Neuronal stem cell (in vitro differentiated cells): ENCODE results near the gene CYP27B1.

ENCODE experiments used
- DNase-seq: peaks from one replicate; pipeline ENCODE4 v3.0.0-alpha.2; 2013; ENCODE audit warnings: low spot score
- H2AFZ ChIP-seq: one replicate; pipeline ENCODE4 v1.6.1; 2013; ENCODE audit warnings: mild to moderate bottlenecking, low read length, inconsistent platforms
- H2AK5ac ChIP-seq: 2 replicates; pipeline ENCODE4 v1.6.1; 2013; ENCODE audit warnings: low read depth, mild to moderate bottlenecking, inconsistent platforms, low read length, moderate library complexity, mixed read lengths
- H2BK120ac ChIP-seq: 2 replicates; pipeline ENCODE4 v1.6.1; 2013; ENCODE audit warnings: low read depth, mild to moderate bottlenecking, inconsistent platforms, low read length, moderate library complexity, mixed read lengths
- H2BK12ac ChIP-seq: one replicate; pipeline ENCODE4 v1.6.1; 2013; ENCODE audit warnings: low read length, inconsistent platforms
- H2BK15ac ChIP-seq: 2 replicates; pipeline ENCODE4 v1.6.1; 2013; ENCODE audit warnings: mild to moderate bottlenecking, low read length, inconsistent platforms, mixed read lengths
- H2BK5ac ChIP-seq: one replicate; pipeline ENCODE4 v1.6.1; 2013; ENCODE audit warnings: inconsistent platforms, mild to moderate bottlenecking, low read length, moderate library complexity
- H3K14ac ChIP-seq: one replicate; pipeline ENCODE4 v1.6.1; 2013; ENCODE audit warnings: low read length, inconsistent platforms
- H3K18ac ChIP-seq: 2 replicates; pipeline ENCODE4 v1.6.1; 2013; ENCODE audit warnings: low read length, inconsistent platforms
- H3K23ac ChIP-seq: 2 replicates; pipeline ENCODE4 v1.6.1; 2013; ENCODE audit warnings: low read depth, mild to moderate bottlenecking, mixed read lengths, low read length, inconsistent platforms; ENCODE audit not compliant: poor library complexity
- H3K27ac ChIP-seq: replicated peaks from 3 replicates; pipeline ENCODE4 v1.5.1; 2013; ENCODE audit warnings: low read length, inconsistent platforms
- H3K27me3 ChIP-seq, 3 experiments: 2 replicates each; pipeline ENCODE4 v1.6.1; 2013; ENCODE audit warnings: low read length in 3 of 3, mild to moderate bottlenecking in 2 of 3, inconsistent platforms in 1 of 3, low read depth in 1 of 3, mixed read lengths in 1 of 3, moderate library complexity in 1 of 3; ENCODE audit not compliant: control insufficient read depth in 3 of 3, insufficient read depth in 3 of 3
- H3K36me3 ChIP-seq, 2 donors: replicated peaks in 1 of 2; 2 replicates each; pipeline ENCODE4 v1.6.1; 2013; ENCODE audit warnings: low read length in 2 of 2; ENCODE audit not compliant: control insufficient read depth in 2 of 2, insufficient read depth in 2 of 2
- H3K4ac ChIP-seq: 2 replicates; pipeline ENCODE4 v1.6.1; 2013; ENCODE audit warnings: inconsistent platforms, mild to moderate bottlenecking, low read length, moderate library complexity
- H3K4me1 ChIP-seq, 2 donors: 1 replicate in 1 of 2; 2 replicates in 1 of 2; pipeline ENCODE4 v1.6.1; 2013; ENCODE audit warnings: low read length in 2 of 2, low read depth in 1 of 2; ENCODE audit not compliant: control insufficient read depth in 2 of 2, insufficient read depth in 1 of 2
- H3K4me2 ChIP-seq: one replicate; pipeline ENCODE4 v1.6.1; 2013; ENCODE audit warnings: mild to moderate bottlenecking, low read length, inconsistent platforms; ENCODE audit not compliant: insufficient read depth, poor library complexity, severe bottlenecking
- H3K4me3 ChIP-seq, 2 donors: 2 replicates each; pipeline ENCODE4 v1.5.1; 2013; ENCODE audit warnings: low read length in 2 of 2, mild to moderate bottlenecking in 2 of 2, inconsistent platforms in 1 of 2, moderate library complexity in 1 of 2
- H3K79me1 ChIP-seq: one replicate; pipeline ENCODE4 v1.6.1; 2013; ENCODE audit warnings: low read depth, mild to moderate bottlenecking, inconsistent platforms, low read length, moderate library complexity
- H3K9ac ChIP-seq: one replicate; pipeline ENCODE4 v1.6.1; 2013; ENCODE audit warnings: mild to moderate bottlenecking, low read depth, low read length, inconsistent platforms; ENCODE audit not compliant: poor library complexity
- H3K9me3 ChIP-seq, 2 donors: replicated peaks in 1 of 2; 2 replicates each; pipeline versions ENCODE3 to v1.6.1; 2013; ENCODE audit warnings: low read length in 2 of 2, mild to moderate bottlenecking in 2 of 2, inconsistent platforms in 1 of 2, low read depth in 1 of 2, mixed read lengths in 1 of 2, moderate library complexity in 1 of 2; ENCODE audit not compliant: control insufficient read depth in 2 of 2, insufficient read depth in 1 of 2
- H4K8ac ChIP-seq: one replicate; pipeline ENCODE4 v1.6.1; 2013; ENCODE audit warnings: low read depth, mild to moderate bottlenecking, inconsistent platforms, low read length, moderate library complexity
- H4K91ac ChIP-seq: one replicate; pipeline ENCODE4 v1.6.1; 2013; ENCODE audit warnings: low read length, low read depth, mild to moderate bottlenecking, inconsistent platforms; ENCODE audit not compliant: poor library complexity
- WGBS, 2 donors: extraction: QIAGEN DNeasy Blood & Tissue Kit; methylation state at CpG; one replicate each; pipeline ENCODE4 v1.1.7; 2013; ENCODE audit warnings: missing lambda C conversion rate in 2 of 2, mixed read lengths in 1 of 2; ENCODE audit not compliant: insufficient read length in 2 of 2, insufficient replicate concordance in 1 of 2; ENCODE audit errors: extremely low coverage in 2 of 2; 5-methylcytosine and 5-hydroxymethylcytosine counted together

The CYP27B1 gene

DNA sequence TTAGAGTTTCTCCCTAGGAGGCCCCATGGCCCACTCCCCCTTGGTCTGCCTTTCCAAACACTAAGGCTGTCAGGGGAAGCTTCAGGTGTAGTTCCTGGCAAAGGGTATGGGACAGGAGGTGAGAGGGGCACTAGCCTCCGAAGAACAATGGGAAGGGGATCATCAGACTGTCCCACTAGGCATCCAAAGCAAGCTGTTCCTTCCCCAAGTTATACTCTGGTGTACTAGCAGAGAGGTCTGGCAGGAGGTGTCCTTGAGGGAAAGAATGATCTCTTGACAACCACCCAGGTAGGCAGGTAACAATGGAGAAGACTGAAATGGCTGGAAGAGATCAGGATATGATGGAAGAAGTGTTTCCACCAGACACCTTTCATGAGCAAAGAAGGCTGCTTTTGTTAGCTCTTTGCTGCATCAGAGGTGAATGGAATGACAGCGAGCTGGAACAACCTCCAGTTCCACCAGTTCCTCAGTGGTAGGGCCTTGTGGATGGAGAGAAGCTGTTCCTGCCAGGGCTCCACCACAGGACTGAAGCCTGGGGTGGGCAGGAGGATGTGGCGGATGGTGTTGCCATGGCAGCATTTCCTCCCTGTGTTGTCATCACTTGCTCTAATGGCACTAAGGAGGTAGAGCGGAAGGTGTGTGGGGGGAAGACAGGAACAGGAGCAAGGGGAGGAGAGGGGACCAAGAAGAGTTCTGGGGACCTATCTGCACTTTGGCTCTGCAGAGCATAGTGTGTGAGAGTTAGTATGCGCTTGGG lies 26.0 kb downstream of the CYP27B1 start:
- no CpG with 5 or more reads among the region's 5 CpGs for WGBS, 2 donors
- peak overlapping the region in 1 of 2 donors; percentile 45 for H3K4me3 ChIP-seq

DNA sequence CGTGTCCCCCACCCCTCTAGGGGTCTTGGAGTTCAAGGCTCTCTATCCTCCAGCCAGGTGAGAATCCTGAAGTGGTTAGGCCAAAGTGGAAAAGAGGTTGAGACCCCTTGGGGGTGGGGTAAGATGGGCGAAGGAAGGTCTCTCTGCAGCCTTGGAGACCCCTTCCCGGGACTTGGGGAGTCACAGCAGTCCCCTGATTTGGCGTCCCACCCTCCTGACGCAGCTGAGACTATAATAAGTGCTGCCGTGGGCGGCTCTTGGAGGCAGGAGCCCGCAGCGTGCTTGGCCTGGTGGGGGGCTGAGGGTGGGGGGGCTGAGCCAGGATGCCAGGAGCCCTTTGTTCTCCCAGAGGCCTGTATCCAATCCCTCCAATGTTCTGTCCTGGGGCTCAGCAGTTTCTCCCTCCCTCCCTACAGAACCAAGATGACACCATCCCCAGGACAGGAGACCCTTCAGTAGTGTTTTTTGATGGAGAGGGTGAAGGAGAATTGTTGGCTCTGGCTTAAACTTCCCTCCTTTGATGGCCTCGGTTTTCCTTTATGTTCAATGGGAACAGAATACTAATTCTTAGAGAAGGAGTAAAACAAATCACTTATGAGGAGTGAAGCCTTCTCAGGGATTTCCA lies 26.9 kb downstream of the CYP27B1 start:
- H2BK15ac ChIP-seq = no peak overlapping the region
- H3K4me3 ChIP-seq = no peak overlapping the region
- peaks cover 0 to 4% of the 10 kb centered on the region in 2 donors for H3K9me3 ChIP-seq
- H2AK5ac ChIP-seq = peak overlapping the region; percentile 20
- WGBS, 2 donors = no CpG with 5 or more reads among the region's 10 CpGs
- no peak overlapping the region for H3K18ac ChIP-seq
- peaks cover 3 to 64% (median 26%) of the 10 kb centered on the region in 3 experiments for H3K27me3 ChIP-seq
- no peak overlapping the region for H4K91ac ChIP-seq
- no peak overlapping the region for H3K9ac ChIP-seq
- H3K79me1 ChIP-seq = no peaks in the 10 kb centered on the region
- H2BK5ac ChIP-seq = no peak overlapping the region
- no peak overlapping the region for H3K4ac ChIP-seq
- no peak for DNase-seq
- no peak overlapping the region for H2BK12ac ChIP-seq
- no peak overlapping the region for H3K23ac ChIP-seq
- peak overlapping the region; percentile 86 for H2AFZ ChIP-seq
- H3K36me3 ChIP-seq = no peaks in the 10 kb centered on the region
- H2BK120ac ChIP-seq = no peak overlapping the region
- H4K8ac ChIP-seq = no peak overlapping the region
- peaks cover 18 to 36% of the 10 kb centered on the region in 2 donors for H3K4me1 ChIP-seq
- H3K27ac ChIP-seq = no peak overlapping the region
- no peak overlapping the region for H3K14ac ChIP-seq
- H3K4me2 ChIP-seq = no peak overlapping the region

More for the DNA sequence above, 26.0 kb downstream of the CYP27B1 start:
- Histone ChIP-seq H2BK120ac (no peak overlapping the region), H3K18ac (no peak overlapping the region), H2AK5ac (no peak overlapping the region), H3K9me3 (peaks cover 0 to 4% of the 10 kb centered on the region in 2 donors), H2BK15ac (peak overlapping the region; percentile 7), H2BK5ac (no peak overlapping the region), H3K4me1 (peaks cover 16 to 32% of the 10 kb centered on the region in 2 donors), H3K27me3 (peaks cover 3 to 56% (median 24%) of the 10 kb centered on the region in 3 experiments), H3K23ac (no peak overlapping the region), H3K4me2 (no peak overlapping the region), H2BK12ac (no peak overlapping the region), H3K27ac (no peak overlapping the region), H3K14ac (no peak overlapping the region), H4K8ac (no peak overlapping the region), H3K36me3 (peaks cover 0 to 4% of the 10 kb centered on the region in 2 donors), H4K91ac (no peak overlapping the region), H3K4ac (no peak overlapping the region), H2AFZ (no peak overlapping the region), H3K79me1 (no peaks in the 10 kb centered on the region), H3K9ac (no peak overlapping the region)
- DNase-seq = no peak

DNA sequence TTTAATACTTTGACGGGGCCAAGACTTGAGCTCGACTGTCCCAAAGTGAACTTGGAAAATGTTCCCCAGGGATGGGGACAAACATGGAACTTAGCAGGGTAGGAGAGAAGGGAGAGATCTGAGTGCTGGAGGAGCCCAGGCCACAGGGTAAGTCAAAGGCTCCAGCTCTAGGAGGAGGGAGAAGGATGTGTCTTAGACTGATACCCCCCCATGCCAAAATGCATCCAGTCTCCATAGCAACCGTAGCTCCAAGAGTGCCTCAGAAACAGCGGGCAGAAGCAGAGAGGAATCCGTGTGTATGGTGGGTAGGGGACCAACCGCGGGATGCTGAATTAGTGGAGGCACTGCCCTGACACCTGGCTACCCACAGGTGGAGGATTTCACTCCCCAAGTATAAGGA lies 27.5 kb downstream of the CYP27B1 start:
- peak overlapping the region; percentile 86 for H2AFZ ChIP-seq
- H2BK120ac ChIP-seq = peak overlapping the region; percentile 27
- H2BK15ac ChIP-seq = no peak overlapping the region
- H3K4me1 ChIP-seq = peaks cover 18 to 36% of the 10 kb centered on the region in 2 donors
- peaks cover 0 to 4% of the 10 kb centered on the region in 2 donors for H3K9me3 ChIP-seq
- peak overlapping the region; percentile 50 for H3K18ac ChIP-seq
- H3K79me1 ChIP-seq = no peaks in the 10 kb centered on the region
- H3K14ac ChIP-seq = no peak overlapping the region
- H2AK5ac ChIP-seq = peak overlapping the region; percentile 48
- no peak overlapping the region for H2BK5ac ChIP-seq
- H3K4ac ChIP-seq = peak overlapping the region; percentile 19
- no peak overlapping the region for H3K27ac ChIP-seq
- no CpG with 5 or more reads among the region's 7 CpGs for WGBS, 2 donors
- peaks cover 3 to 71% (median 26%) of the 10 kb centered on the region in 3 experiments for H3K27me3 ChIP-seq
- no peak overlapping the region for H3K4me2 ChIP-seq
- H4K8ac ChIP-seq = peak overlapping the region; percentile 68
- H3K9ac ChIP-seq = no peak overlapping the region
- H4K91ac ChIP-seq = no peak overlapping the region
- H2BK12ac ChIP-seq = peak overlapping the region; percentile 2
- DNase-seq = no peak
- H3K4me3 ChIP-seq = peak overlapping the region in 1 of 2 donors; percentile 66
- H3K23ac ChIP-seq = peak overlapping the region; percentile 8
- no peaks in the 10 kb centered on the region for H3K36me3 ChIP-seq

DNA sequence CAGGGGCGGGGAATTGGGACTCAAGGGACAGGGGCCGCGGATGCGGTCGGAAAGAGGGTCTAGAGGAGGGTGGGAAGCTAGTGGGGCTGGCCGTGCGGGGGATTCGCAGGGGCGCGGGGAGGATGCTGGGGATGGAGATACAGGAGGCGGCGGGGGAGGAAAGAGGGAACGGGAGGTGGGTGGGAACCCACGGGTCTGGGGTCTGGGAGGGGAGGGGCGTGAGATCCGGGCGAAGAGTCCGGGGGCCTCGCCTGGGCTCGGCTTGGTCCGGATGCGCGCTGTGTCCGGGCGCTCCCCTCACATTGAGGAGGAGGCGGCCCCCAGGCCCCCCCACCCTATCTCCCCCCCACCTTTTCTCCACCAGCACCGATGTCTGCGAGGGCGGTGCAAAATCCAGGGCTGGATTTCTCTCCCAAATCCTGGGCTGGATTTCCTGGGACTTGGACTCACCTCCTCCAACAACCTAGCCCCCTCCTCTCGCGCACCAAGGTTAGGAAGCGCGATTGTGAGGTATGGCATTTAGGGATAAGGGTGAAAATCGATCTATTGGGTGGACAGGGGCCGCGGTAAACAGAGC lies 28.1 kb downstream of the CYP27B1 start, which contains the start of gene AGAP2:
Gene AGAP2, minus strand, starts transcription at position 82 of the 577 bp plus-strand sequence. CDS start 496 bp downstream, outside the sequence.
- peak within 1 kb of the TSS; percentile 66 to 81 for H3K4me3 ChIP-seq
- H2AK5ac ChIP-seq = peak within 1 kb of the TSS; percentile 48
- peak within 1 kb of the TSS; percentile 2 for H2BK12ac ChIP-seq
- peak within 1 kb of the TSS; percentile 92 for H3K4me2 ChIP-seq
- peaks cover 0 to 5% of the 10 kb centered on the region in 2 donors for H3K36me3 ChIP-seq
- peaks cover 3 to 77% (median 26%) of the 10 kb centered on the region in 3 experiments for H3K27me3 ChIP-seq
- no peak within 1 kb of the TSS for H2BK15ac ChIP-seq
- peak within 1 kb of the TSS; percentile 65 for H3K9ac ChIP-seq
- H4K91ac ChIP-seq = no peak within 1 kb of the TSS
- H3K18ac ChIP-seq = peak within 1 kb of the TSS; percentile 91
- H3K4me1 ChIP-seq = peaks cover 18 to 34% of the 10 kb centered on the region in 2 donors
- peaks cover 0 to 4% of the 10 kb centered on the region in 2 donors for H3K9me3 ChIP-seq
- H2BK5ac ChIP-seq = no peak within 1 kb of the TSS
- peak within 1 kb of the TSS; percentile 53 for H3K23ac ChIP-seq
- no peak for DNase-seq
- H4K8ac ChIP-seq = peak within 1 kb of the TSS; percentile 68
- no peak within 1 kb of the TSS for H3K27ac ChIP-seq
- peak within 1 kb of the TSS; percentile 86 for H2AFZ ChIP-seq
- peak within 1 kb of the TSS; percentile 19 for H3K4ac ChIP-seq
- H3K79me1 ChIP-seq = no peaks in the 10 kb centered on the region
- peak within 1 kb of the TSS; percentile 27 for H2BK120ac ChIP-seq
- no CpG with 5 or more reads among the region's 36 CpGs for WGBS, 2 donors
- no peak within 1 kb of the TSS for H3K14ac ChIP-seq
